Mesenchymal stem cell (in vitro differentiated cells and primary cell): ENCODE data around the gene ADCYAP1R1. TPM values are rescaled to one million over a fixed set of nuclear protein-coding genes. Genes with fewer than 3 reads are reported as not detected.
A peak's percentile ranks its signal among the peaks of the same experiment; 100 is the strongest.

Source experiments
- DNase-seq: peaks from one replicate; pipeline ENCODE4 v3.0.0-alpha.2; 2013
- H2AFZ ChIP-seq: one replicate; pipeline ENCODE4 v1.6.1; 2013; ENCODE audit warnings: low read depth, mild to moderate bottlenecking, control low read depth, inconsistent platforms, low read length, moderate library complexity
- H2AK5ac ChIP-seq: 2 replicates; pipeline ENCODE4 v1.6.1; 2013; ENCODE audit warnings: low read length, moderate library complexity, mild to moderate bottlenecking, inconsistent platforms; ENCODE audit not compliant: severe bottlenecking
- H2BK120ac ChIP-seq: one replicate; pipeline ENCODE4 v1.6.1; 2013; ENCODE audit warnings: low read depth, mild to moderate bottlenecking, inconsistent platforms, low read length, moderate library complexity
- H2BK12ac ChIP-seq, 2 experiments: one replicate each; pipeline ENCODE4 v1.6.1; 2013; ENCODE audit warnings: inconsistent platforms in 2 of 2, low read length in 2 of 2, mild to moderate bottlenecking in 2 of 2, moderate library complexity in 2 of 2, control low read depth in 1 of 2
- H2BK15ac ChIP-seq: one replicate; pipeline ENCODE4 v1.6.1; 2013; ENCODE audit warnings: mild to moderate bottlenecking, low read depth, inconsistent platforms; ENCODE audit not compliant: poor library complexity, severe bottlenecking
- H2BK5ac ChIP-seq: 2 replicates; pipeline ENCODE4 v1.6.1; 2013; ENCODE audit warnings: low read depth, mild to moderate bottlenecking, low read length, control low read depth, inconsistent platforms; ENCODE audit not compliant: poor library complexity, severe bottlenecking
- H3K14ac ChIP-seq, 2 experiments: one replicate each; pipeline ENCODE4 v1.6.1; 2013; ENCODE audit warnings: inconsistent platforms in 2 of 2, low read length in 2 of 2, control low read depth in 1 of 2, mild to moderate bottlenecking in 1 of 2, moderate library complexity in 1 of 2
- H3K18ac ChIP-seq, 2 experiments: one replicate each; pipeline ENCODE4 v1.6.1; 2013; ENCODE audit warnings: inconsistent platforms in 2 of 2, low read length in 2 of 2, control low read depth in 1 of 2, low read depth in 1 of 2, mild to moderate bottlenecking in 1 of 2
- H3K23ac ChIP-seq, 2 experiments: one replicate each; pipeline ENCODE4 v1.6.1; 2013; ENCODE audit warnings: inconsistent platforms in 2 of 2, low read length in 2 of 2, mild to moderate bottlenecking in 2 of 2, moderate library complexity in 2 of 2, control low read depth in 1 of 2
- H3K27ac ChIP-seq: 2 replicates; pipeline ENCODE4 v1.5.1; 2013; ENCODE audit warnings: mild to moderate bottlenecking, moderate library complexity, low read length, control low read depth, inconsistent platforms; ENCODE audit not compliant: poor library complexity, severe bottlenecking
- H3K27me3 ChIP-seq, 2 experiments: 2 replicates each; pipeline versions ENCODE4 v1.6.1 to v1.7.0; 2013; ENCODE audit warnings: low read length in 2 of 2, mild to moderate bottlenecking in 2 of 2, moderate library complexity in 2 of 2, control low read depth in 1 of 2, inconsistent platforms in 1 of 2; ENCODE audit not compliant: control insufficient read depth in 1 of 2, insufficient read depth in 1 of 2
- H3K36me3 ChIP-seq, 2 experiments: 2 replicates each; pipeline versions ENCODE4 v1.6.1 to v1.7.0; 2013; ENCODE audit warnings: low read length in 2 of 2, control low read depth in 1 of 2, inconsistent platforms in 1 of 2, low read depth in 1 of 2, mild to moderate bottlenecking in 1 of 2; ENCODE audit not compliant: insufficient read depth in 2 of 2, control insufficient read depth in 1 of 2
- H3K4ac ChIP-seq, 2 experiments: one replicate each; pipeline ENCODE4 v1.6.1; 2013; ENCODE audit warnings: inconsistent platforms in 2 of 2, low read length in 2 of 2, mild to moderate bottlenecking in 2 of 2, moderate library complexity in 2 of 2, control low read depth in 1 of 2, low read depth in 1 of 2
- H3K4me1 ChIP-seq: 2 replicates; pipeline ENCODE4 v1.6.1; 2013; ENCODE audit warnings: low read depth, low read length, control low read depth; ENCODE audit not compliant: control insufficient read depth, insufficient read depth
- H3K4me2 ChIP-seq: 2 replicates; pipeline ENCODE4 v1.6.1; 2013; ENCODE audit warnings: low read length, mild to moderate bottlenecking, inconsistent platforms; ENCODE audit not compliant: poor library complexity, severe bottlenecking
- H3K4me3 ChIP-seq, 2 experiments: 2 replicates each; pipeline versions ENCODE4 v1.5.1 to v1.7.0; 2013; ENCODE audit warnings: low read length in 2 of 2, mild to moderate bottlenecking in 2 of 2, control low read depth in 1 of 2, low read depth in 1 of 2; ENCODE audit not compliant: insufficient read depth in 1 of 2
- H3K79me1 ChIP-seq: replicated peaks from 2 replicates; pipeline ENCODE4 v1.6.1; 2013; ENCODE audit warnings: mild to moderate bottlenecking, control low read depth, low read length, inconsistent platforms; ENCODE audit not compliant: poor library complexity, severe bottlenecking
- H3K9ac ChIP-seq: 2 replicates; pipeline ENCODE4 v1.7.0; 2013; ENCODE audit warnings: mild to moderate bottlenecking, low read length, moderate library complexity
- H3K9me3 ChIP-seq: 2 replicates; pipeline ENCODE4 v1.7.0; 2013; ENCODE audit warnings: mild to moderate bottlenecking, low read length; ENCODE audit not compliant: control insufficient read depth
- H4K8ac ChIP-seq: one replicate; pipeline ENCODE4 v1.6.1; 2013; ENCODE audit warnings: inconsistent platforms, mild to moderate bottlenecking, low read length, moderate library complexity
- H4K91ac ChIP-seq: one replicate; pipeline ENCODE4 v1.6.1; 2013; ENCODE audit warnings: mild to moderate bottlenecking, low read length, inconsistent platforms
- WGBS: methylation state at CpG from one replicate; pipeline ENCODE4 v1.1.7; 2013; ENCODE audit warnings: mixed read lengths; 5-methylcytosine and 5-hydroxymethylcytosine counted together
- polyA plus RNA-seq, 2 experiments: library from polyadenylated mRNA; stranded (reverse); fragments of 200-250 nt; gene quantifications; one replicate each; pipeline ENCODE4 v1.2.3, GENCODE V29; 2013

Gene ADCYAP1R1
- polyA plus RNA-seq (2013, experiment 1 of 2), result not detected
- 0.01 TPM for polyA plus RNA-seq (2013, experiment 2 of 2)

GRCh38 chr7:31051598-31052486 is at the start of gene ADCYAP1R1:
Gene ADCYAP1R1 (plus strand): TSS chr7:31052308. CDS start chr7:31063265, 10,957 bp downstream.
- no peaks in the 10 kb centered on the region for H3K9me3 ChIP-seq
- no peak within 1 kb of the TSS for H2BK5ac ChIP-seq
- H3K27me3 ChIP-seq, result peaks cover 62 to 82% of the 10 kb centered on the region in 2 experiments
- H3K4me1 ChIP-seq, result peaks cover 8% of the 10 kb centered on the region
- no peak within 1 kb of the TSS for H3K23ac ChIP-seq
- H2BK120ac ChIP-seq, result no peak within 1 kb of the TSS
- peak within 1 kb of the TSS; percentile 33 for H3K4me2 ChIP-seq
- no peak within 1 kb of the TSS for H3K18ac ChIP-seq
- no peaks in the 10 kb centered on the region for H3K79me1 ChIP-seq
- H4K8ac ChIP-seq, result no peak within 1 kb of the TSS
- H2BK15ac ChIP-seq, result no peak within 1 kb of the TSS
- H2AFZ ChIP-seq, result no peak within 1 kb of the TSS
- no peak within 1 kb of the TSS for H3K14ac ChIP-seq
- WGBS, result 16% methylated on average over 19 of the region's 56 CpGs
- H2BK12ac ChIP-seq, result no peak within 1 kb of the TSS
- no peak within 1 kb of the TSS for H3K4ac ChIP-seq
- peak within 1 kb of the TSS; percentile 59 for H3K9ac ChIP-seq
- peak within 1 kb of the TSS; percentile 20 to 72 for H3K4me3 ChIP-seq
- no peak within 1 kb of the TSS for H2AK5ac ChIP-seq
- no peaks in the 10 kb centered on the region for H3K36me3 ChIP-seq
- DNase-seq, result no peak
- H3K27ac ChIP-seq, result no peak within 1 kb of the TSS
- H4K91ac ChIP-seq, result no peak within 1 kb of the TSS

GRCh38 chr7:31003097-31003496 is 49.0 kb upstream of the ADCYAP1R1 start:
- Histone ChIP-seq H2AFZ (no peak overlapping the region), H4K8ac (no peak overlapping the region), H4K91ac (no peak overlapping the region), H3K4me3 (peak overlapping the region in 1 of 2 experiments; percentile 8), H3K18ac (no peak overlapping the region), H3K4me1 (no peaks in the 10 kb centered on the region), H2AK5ac (no peak overlapping the region), H3K14ac (no peak overlapping the region), H2BK120ac (no peak overlapping the region), H3K9ac (no peak overlapping the region), H3K27me3 (peaks cover 0 to 44% of the 10 kb centered on the region in 2 experiments), H3K36me3 (no peaks in the 10 kb centered on the region), H3K9me3 (peaks cover 3% of the 10 kb centered on the region), H3K4ac (no peak overlapping the region), H3K79me1 (no peaks in the 10 kb centered on the region), H2BK5ac (no peak overlapping the region), H2BK15ac (no peak overlapping the region), H3K4me2 (no peak overlapping the region), H3K23ac (no peak overlapping the region), H3K27ac (no peak overlapping the region), H2BK12ac (no peak overlapping the region)
- WGBS, result no CpG with 5 or more reads among the region's 2 CpGs
- DNase-seq, result no peak

- Histone ChIP-seq H2AK5ac (no peak overlapping the region), H3K36me3 (no peaks in the 10 kb centered on the region), H3K27ac (no peak overlapping the region), H2BK12ac (no peak overlapping the region), H3K23ac (no peak overlapping the region), H3K4me2 (no peak overlapping the region), H2BK120ac (no peak overlapping the region), H3K79me1 (no peaks in the 10 kb centered on the region), H3K27me3 (peaks cover 0 to 46% of the 10 kb centered on the region in 2 experiments), H3K18ac (no peak overlapping the region), H4K91ac (no peak overlapping the region), H3K14ac (no peak overlapping the region), H2BK15ac (no peak overlapping the region), H3K4ac (no peak overlapping the region), H3K9me3 (peaks cover 3% of the 10 kb centered on the region), H2AFZ (no peak overlapping the region), H2BK5ac (no peak overlapping the region), H3K4me1 (no peaks in the 10 kb centered on the region), H3K4me3 (no peak overlapping the region), H4K8ac (no peak overlapping the region), H3K9ac (no peak overlapping the region)
- no peak for DNase-seq
- WGBS, result 90% methylated on average over 6 of the region's 6 CpGs
Measured at GRCh38 chr7:31003721-31004120, 48.4 kb upstream of the ADCYAP1R1 start.

GRCh38 chr7:31004393-31004792 is 47.7 kb upstream of the ADCYAP1R1 start:
- no peak for DNase-seq
- Histone ChIP-seq H3K4me3 (no peak overlapping the region), H3K9ac (no peak overlapping the region), H2BK5ac (no peak overlapping the region), H3K14ac (no peak overlapping the region), H3K9me3 (peaks cover 3% of the 10 kb centered on the region), H3K27ac (no peak overlapping the region), H3K18ac (no peak overlapping the region), H3K4ac (no peak overlapping the region), H3K27me3 (peaks cover 0 to 52% of the 10 kb centered on the region in 2 experiments), H2BK15ac (no peak overlapping the region), H3K4me2 (no peak overlapping the region), H2AFZ (no peak overlapping the region), H4K8ac (no peak overlapping the region), H3K36me3 (no peaks in the 10 kb centered on the region), H3K79me1 (no peaks in the 10 kb centered on the region), H3K4me1 (no peaks in the 10 kb centered on the region), H2BK12ac (no peak overlapping the region), H3K23ac (no peak overlapping the region), H2BK120ac (no peak overlapping the region), H2AK5ac (no peak overlapping the region), H4K91ac (no peak overlapping the region)
- WGBS, result no CpG with 5 or more reads among the region's 1 CpG
